Activated gamma-delta T cell treated with anti-CD3 and anti-CD28 coated beads, Interleukin-2, amount 50 U/mL, for 16 hours (primary cell): Measurements from ENCODE around the gene PARD6G.

Experiments
- DNase-seq: peaks from one replicate; pipeline ENCODE4 v3.0.0-alpha.2; 2020; ENCODE audit warnings: low read depth

PARD6G gene

DNA sequence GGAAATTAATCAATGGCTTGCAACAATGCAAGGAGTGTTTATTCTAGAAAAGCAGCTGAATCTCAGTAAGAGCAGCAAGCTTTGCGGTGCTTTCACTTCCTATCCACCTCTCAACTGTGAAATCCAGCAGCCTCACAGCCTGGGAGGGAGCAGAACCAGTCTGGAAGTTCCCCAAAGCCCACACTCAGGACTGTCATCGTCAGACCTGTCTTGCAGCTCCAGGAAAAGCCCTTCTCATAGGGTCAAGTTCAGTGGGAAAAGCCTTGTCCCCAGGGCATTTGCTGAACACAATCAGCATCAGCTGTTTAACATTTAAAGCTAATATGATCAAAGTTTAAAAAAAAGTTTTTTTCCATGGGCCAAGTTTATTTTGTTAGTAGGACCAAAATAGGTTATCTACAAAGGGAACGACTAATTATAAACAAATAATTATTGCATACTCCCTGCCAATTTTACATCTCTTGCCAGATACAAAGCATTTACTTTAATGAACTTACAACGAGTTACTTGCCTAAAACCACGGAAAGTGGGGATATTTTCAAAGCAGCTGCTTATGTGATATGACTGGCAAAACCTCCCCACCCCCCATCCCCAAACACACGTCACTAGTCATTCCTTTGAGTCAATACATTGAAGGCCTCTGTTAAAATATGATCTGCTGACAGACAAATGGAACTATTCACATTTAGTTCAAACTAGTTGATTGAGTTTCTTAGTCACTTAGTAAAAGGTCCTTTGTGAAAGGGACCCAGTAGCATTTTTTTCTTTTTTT, 36.8 kb downstream of the PARD6G start:
- no peak for DNase-seq

DNA sequence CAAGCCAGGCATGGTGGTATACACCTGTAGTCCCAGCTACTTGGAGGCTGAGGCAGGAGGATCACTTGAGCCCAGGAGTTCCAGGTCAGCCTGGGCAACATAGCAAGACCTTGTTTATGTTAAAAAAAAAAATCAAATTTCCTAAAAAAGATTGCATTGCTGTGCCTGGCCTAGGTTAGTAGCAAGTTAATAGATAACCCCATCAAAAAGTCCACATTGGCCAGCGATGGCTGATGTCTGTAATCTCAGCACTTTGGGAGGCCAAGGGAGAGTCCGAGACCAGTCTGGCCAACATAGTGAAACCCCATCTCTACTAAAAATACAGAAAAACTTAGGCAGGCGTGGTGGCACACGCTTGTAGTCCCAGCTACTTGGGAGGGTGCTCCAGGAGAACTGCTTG, 38.7 kb downstream of the PARD6G start:
- no peak for DNase-seq

DNA sequence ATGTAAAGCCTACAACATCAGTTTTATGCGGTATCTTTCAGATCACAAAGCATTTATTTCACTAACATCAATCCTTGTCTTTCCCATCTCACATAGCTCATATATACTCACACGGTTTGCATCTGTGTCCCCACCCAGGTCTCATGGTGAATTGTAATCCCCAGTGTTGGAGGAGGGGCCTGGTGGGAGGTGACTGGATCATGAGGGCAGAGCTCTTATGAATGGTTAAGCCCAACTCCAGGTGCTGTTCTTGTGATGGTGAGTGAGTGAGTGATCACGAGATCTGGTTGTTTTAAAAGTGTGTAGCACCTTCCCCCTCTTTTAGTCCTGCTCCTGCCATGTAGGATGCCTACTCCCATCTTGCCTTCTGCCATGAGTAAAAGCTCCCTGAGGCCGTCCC, 42.0 kb downstream of the PARD6G start:
- no peak for DNase-seq

DNA sequence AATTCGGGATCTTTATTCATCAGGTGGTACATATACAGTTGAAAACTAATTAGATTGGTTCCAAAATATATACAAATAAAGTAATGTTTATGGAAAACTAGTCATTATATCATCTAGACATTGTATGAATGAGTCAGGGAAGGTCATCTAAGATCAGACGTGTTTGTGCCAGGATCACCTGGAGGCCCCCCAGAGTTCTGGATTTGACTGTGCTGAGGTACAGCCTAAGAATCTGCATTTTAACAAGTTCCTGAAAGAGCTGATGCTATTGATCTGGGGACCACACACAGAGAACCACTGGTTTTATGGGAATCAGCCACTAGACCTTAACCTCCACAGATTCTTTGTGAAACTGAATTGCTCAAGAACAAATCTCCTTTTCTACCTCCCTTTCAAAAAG, 43.2 kb downstream of the PARD6G start:
- DNase-seq, result no peak

DNA sequence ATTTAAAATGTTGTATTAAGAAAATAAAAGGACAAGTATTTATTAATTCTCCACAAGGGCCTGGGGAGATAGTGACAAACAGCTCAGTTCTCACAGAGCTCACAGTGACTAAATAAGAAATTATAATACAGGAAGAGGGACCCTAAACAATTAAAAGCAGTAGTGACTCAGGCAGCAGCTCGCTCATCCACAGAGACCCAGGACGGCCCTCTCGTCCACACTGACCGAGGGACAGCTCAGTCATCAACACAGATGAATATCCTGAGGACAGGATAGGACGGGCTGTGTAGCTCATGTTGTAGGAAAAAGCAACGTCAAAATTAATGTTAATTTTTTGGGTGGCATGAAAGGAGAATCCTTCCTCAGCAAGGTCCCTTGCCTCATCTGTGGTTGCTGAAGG, 44.1 kb downstream of the PARD6G start:
- no peak for DNase-seq

DNA sequence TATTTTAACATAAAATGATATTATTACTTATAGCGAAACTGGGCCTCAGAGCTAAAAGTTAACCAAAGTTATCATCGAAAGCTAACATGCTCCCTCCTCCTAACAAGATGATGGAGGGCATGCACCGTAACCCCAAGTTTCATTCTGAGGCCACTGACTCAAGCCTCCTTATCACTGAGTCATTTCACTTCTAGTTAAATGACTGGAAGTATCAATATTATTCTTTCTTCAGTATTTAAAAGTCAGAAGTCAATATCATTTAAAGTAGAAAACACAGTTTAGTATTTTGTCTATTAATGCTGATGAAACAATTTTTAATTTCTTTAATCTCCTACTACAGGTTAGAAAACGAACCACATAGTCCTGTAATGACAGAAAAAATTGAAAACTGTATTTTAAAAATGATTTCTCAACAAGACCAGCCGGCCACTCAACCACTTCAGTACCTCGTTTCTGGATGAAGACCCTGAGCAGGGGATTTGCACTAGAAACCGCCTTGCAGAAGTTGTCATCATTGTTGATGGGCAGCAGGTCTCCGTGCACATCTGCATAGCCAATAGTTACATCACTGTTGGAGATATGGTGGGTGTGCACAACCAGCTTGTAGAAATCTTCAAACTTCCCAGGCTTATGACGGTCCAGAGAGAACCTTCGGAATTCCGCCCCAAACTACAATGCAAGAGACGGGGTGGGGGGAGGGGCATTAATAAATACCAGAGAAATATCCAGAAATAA, 44.9 kb downstream of the PARD6G start:
- DNase-seq, result no peak

DNA sequence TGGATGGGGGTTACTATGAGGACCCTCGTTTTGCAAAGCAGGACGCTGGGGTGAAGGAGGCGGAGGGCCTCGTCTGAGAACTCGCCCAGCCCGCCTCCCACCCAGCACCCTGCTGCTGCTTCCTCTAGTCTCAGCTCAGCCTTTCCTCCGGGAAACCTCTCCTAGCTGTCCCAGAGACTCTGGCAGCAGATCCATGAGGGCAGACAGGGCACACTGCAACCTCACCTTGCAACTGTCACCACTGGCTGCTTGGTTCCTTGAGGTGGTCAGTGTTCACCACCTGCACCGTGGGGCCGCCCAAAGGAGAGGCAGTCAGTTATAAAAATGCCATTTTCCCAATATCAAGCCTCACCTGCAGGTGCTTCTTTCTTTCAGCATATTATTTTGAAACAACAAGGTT, 45.6 kb downstream of the PARD6G start:
- no peak for DNase-seq

DNA sequence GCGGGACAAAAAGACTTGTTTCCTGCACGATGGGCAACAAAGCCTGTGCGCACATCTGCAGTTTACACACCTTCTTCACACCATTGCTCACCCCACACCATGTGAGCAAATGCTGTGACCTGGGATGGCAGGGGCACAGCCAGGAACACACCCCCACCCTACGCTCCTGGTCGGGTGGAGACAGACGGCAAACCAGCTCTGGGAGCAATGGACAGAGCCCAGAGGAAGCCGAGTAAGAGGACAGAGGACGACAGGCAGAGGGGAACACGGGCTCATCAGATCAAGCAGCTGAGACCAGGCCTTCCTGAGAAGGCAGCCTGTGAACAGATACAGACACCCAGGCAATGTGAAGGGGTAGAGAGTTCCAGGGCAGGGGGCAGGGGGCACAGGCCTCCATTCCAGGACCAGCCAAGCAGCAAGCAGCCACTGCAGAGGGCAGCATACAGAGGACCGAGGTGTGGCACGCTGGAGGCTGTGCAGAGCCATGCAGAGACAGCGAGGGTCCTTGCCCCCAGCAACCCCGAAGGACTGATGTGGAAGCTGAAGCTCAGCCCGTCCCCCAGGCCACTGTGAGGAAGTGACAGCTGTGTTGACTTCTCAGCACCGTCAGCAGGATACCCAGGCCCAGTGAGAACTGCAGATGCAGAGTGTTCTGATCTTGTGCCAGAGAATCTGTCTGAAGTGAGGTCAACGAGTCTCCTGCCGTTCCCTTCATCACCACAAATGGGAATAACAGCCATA, 46.2 kb downstream of the PARD6G start:
- no peak for DNase-seq

DNA sequence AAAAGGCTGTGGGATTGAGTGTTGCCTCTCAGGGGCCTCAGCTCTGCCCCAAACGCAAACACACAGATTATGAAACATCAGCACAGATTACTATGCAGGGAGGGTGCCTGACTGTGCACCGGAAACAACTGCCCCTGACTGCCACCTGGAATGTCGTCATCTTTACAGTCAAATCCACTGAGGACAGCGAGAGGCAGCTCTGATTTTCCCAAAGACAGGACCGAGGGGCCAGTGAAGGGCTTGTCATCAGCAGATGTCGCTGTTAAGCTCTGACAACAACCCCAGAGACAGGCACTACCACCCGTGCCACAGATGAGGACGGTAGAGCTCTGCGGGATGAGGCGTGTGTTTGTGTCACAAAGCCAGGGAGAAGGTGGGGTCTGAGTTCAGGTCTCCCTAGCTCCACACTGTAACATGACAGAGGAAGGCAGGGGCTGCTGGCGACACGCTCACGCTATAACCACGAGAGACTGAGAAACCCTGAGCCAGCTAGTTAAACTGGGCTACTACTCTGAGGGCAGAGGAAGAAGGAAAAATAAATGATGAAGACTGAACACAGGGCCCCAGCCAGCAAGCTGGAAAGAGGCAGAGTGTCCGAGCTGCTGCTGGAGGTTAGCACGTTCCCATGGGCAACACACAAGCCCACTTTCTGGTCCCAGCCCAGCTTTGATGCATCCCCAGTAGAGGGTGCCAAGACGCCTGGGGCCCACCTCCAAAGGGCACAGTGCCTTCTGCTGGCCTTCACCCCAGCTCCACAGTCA, 47.0 kb downstream of the PARD6G start:
- no peak for DNase-seq

DNA sequence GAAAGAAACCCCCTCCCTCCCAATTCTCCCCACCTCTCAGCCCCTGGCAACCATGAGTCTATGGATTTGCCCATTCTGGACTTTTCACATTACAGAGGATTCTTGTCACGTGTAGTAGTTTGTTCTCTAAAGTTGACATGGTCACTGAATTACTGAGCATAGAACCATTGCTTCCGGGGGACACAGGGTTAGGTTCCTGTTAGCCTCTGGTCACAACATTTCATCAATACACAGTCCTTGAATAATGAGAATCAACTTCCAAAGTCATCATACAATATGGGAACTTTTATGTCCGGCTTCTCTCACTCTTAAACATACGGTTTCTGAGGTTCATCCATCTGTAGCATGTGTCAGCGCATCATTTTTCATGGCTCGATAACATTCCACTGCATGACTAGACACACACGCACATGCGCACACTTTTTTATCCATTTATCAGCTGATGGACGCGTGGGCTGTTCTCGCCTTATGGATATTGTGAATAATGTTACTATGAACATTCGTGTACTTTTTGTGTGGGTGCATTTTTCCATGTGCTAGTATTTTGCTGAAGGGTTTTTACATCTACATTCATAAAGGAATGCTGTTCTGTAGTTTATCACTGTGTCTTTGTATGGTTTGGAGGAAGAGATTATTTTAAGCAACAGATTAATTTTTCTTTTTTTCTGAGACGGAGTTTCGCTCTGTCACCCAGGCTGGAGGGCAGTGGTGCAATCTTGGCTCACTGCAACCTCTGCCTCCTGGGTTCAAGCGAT, 48.1 kb downstream of the PARD6G start:
- no peak for DNase-seq

DNA sequence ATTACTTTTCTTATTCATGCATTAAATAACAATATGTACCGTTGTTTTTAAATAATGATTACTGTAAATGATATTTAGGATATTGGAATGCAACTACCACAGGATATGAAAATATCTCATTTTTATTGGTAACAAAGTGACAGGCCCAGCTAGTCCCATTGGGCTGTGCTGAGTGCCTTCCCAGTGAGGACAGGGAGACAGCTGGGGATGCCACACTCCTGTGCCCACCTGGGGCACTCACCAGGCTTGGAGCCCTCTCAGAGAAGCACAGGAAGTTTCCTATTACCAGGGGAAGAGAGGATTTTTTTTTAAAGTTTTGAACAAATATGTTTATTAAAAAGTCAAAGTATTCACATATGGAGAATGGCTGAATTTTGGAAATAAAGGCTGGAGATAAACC, 48.9 kb downstream of the PARD6G start:
- no peak for DNase-seq

DNA sequence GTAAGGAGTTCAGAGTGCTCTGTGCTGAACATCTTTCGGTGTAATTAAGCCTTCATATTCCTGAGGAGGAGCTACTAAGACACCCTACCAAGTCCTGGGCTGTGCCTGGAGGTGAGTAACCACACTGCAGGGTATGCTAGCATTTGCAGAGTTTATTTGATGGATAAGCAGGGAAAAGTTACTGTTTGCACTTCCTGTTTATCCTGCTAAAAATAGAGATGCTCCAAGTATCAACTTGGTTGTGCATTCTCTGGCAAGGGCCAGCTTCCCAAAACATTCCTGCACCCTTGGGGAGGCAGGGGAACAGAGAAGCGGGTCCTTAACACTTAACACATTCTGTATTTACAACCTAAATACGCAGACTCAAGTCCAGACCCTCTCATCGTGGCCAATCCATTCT, 49.8 kb downstream of the PARD6G start:
- no peak for DNase-seq

DNA sequence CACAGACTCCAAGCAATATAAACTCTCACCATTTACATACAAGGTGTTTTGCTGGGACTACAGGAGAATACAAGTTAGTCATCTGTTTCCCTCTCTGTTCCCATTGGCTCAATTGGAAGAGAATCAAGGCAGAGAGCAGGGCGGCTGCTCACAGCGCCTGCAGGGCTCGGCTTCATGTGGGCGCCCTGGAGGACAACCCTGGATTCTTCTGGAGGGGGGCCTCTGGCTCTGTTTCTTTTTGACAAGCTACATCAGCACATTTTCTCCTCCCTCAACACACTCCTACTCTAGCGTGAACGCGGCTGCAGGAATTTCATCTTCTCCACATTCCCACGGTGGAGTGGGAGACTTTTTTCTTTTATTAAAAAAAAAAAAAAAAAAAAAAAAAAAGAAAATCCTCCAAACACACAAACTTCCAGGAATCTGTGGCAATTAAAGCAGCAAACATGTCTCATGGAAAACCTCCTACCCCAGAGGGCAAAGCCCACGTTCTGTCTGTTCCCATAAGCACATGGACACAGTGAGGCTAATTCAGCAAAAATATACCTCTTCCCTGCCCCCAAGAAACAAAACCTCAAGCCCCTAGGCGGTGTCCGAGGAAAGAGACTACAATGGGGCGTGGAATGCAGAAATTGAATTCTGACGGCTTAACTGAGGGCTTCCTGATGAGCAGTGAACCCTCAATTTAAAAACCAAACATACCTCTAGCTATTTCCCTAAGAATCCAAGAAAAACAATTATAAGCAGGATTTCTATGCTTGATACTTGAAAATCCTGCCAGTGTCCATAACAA, 50.6 kb downstream of the PARD6G start:
- DNase-seq, result no peak

DNA sequence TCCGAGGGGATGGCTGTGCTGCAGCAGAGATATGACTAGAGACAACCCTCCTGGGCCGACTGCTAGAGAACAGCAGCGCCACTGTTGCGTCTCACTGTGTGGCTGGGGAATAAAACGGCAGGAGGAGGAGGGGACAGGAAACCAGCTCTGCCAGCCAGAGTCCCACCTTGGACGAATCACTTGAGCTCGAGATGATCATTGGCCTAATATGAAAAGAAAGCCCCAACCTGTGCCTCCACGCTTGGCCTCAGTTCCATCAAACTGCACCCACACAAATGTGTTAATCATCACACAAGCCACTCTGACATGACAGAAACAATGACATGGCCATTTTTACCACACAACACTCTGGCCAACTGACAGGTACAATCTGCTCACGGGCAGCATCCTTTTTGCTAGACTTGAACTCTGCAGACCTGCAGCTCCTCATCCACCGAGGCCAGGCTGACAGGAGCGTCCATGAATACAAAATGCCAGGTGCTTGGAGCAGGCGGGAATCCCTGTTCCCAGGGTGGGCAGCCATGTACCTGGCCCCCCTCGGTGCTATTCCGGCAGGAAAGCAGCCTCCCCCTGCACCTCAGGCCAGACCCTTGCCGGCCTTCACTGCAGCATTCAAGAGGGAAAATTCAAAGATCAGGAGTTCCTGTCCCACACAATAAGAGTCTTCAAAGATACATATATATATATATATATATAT, 52.3 kb downstream of the PARD6G start:
- no peak for DNase-seq

DNA sequence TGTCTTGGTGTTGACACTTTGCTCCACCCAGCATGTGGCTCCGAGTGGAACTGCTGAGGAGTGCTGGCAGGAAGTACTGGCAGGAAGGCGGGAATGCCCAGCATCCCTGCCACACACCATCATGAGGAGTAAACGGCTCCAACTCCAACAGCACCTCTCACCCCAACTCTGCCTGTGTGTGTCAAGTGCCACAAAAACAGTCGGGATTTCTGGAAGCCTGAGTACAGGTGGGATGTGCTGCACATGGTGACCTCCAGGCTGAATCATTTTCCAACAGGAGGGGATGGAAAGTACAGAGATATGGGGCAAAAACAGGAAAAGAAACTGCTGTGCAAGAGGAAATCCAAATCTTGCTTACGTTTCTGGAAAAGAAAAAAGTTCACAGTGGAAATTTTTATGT, 53.6 kb downstream of the PARD6G start:
- DNase-seq, result no peak

DNA sequence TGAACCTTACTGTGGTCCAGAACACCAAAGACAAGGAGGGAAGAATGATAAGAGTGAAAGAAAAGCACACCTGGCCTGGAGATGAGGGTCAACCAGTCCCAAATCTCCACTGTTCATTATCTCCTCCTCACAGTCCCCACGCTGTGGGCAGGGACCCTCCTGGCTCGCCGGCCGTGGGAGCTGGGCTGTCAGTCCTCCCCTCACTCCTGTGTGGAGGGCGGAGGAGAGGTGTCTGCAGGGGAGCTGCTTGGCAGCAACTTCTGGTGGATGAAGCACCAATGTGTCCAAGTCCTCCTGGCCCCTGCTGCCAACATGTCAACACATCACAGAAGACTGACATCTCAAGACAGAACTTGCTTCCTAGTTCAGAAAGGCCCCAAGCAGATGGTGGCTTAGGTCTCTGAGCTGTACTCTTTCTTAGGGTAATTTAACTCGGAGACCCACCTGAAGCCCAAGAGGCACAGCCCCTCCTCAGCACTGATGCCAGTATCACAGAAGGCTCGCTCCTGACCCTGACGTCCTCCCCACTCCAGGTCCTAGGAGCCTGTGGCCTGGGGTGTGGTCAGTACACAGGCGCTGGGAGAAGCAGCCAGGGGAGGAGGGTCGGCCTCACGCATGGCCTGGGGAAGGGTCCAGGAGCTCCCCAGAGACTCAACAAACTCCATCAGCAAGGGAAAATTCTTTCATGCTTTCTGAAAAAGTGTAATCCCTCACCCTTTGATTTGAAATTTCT, 54.5 kb downstream of the PARD6G start:
- DNase-seq, result no peak

DNA sequence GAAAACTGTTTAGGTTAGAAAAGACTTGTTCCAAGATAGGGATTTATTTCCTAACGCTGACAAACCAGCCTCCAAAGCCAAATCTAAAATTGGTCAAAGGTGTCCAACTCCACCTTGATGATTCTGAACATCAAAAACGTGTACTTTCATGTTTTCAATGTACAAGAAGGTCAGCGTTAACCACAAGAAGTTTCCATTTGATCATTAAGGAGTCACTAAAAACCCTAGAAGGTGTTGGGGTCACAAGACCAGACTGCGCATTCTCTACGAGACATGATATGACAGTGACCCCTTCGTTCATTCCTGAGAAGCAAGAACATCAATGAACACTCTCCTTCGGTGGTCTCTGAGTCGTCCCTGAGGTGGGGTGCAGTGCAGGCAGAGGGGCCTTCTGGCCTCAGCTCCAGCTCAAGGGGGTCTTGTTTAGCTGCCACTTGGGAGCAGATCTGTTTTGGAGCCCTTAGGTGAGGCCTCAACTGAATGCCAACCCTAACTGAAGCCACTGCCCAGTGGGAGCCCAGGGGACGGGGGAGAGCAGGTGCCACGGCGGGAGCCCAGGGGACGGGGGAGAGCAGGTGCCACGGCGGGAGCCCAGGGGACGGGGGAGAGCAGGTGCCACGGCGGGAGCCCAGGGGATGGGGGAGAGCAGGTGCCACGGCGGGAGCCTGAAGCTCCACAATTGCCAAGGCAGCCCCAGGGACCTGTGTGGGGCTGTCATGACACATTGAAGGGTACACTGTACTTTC, 55.2 kb downstream of the PARD6G start:
- no peak for DNase-seq

DNA sequence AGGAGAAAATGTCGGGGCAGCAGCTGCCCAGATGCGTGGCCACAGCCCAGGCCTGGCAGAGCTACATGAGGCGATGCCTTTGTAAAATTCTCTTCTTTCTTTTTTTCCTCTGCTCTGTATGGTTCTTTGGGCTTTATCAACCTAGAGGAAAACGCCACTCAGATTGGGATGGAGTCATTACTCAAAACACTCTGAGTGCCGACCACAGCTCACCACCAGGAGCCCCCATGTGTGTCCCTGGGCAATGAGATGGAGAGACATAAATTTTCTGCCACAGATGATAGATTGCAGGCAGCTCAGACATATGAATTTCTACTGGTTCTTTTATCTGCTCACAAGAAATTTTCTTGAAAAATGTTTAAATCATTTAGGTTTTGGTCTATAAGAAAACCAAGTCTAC, 56.0 kb downstream of the PARD6G start:
- no peak for DNase-seq

DNA sequence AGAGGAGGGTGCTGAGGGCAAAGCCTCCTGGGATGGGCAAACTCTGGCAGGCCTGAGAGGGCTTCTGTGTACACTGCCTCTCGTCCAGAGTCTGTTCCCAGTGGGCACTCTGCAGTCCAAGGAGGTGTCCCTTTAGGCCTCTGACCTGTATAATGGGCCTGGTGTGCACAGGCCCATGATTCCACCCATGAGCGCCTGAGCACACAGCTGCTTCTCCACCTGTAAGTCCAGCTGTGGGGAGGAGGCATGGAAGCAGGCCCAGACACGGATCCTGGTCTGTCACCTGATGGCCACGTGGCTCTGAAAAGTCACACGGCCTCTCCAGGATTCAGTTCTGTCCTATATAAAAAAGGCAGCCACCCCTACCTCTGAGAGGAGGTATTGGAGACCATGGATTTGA, 57.0 kb downstream of the PARD6G start:
- DNase-seq, result no peak
